A673 (cell line): ENCODE data around the gene KIFC3.

Experiments used
- CTCF ChIP-seq: fragments of 300-800, 200-600 bp; sonication (generic); conservative IDR thresholded peaks from 2 replicates; pipeline ENCODE4 v1.5.1; 2017; ENCODE audit warnings: low read depth, mild to moderate bottlenecking, antibody characterized with exemption, low read length, moderate library complexity, mixed read lengths
- EZH2 ChIP-seq: fragments of 200-600 bp; sonication (generic); IDR thresholded peaks from 2 replicates; pipeline ENCODE4 v1.6.1; 2017; ENCODE audit warnings: borderline replicate concordance, low read depth, mild to moderate bottlenecking, mixed read lengths, antibody characterized with exemption, low read length; ENCODE audit not compliant: poor library complexity, severe bottlenecking

GRCh38 chr16:57725976-57726375 lies 76.3 kb downstream of the KIFC3 start:
- TF ChIP-seq CTCF (no peak), EZH2 (no peak)
